HG02981 (cell line): ENCODE data around the gene ZC2HC1B.

Experiments
- ATAC-seq: cut with Tn5 transposase; IDR thresholded peaks from one replicate; pipeline ENCODE4 v1.9.1; 2021; ENCODE audit warnings: mild to moderate bottlenecking, moderate library complexity; ENCODE audit not compliant: unreplicated experiment

Gene ZC2HC1B

GRCh38 chr6:143959927-143960326 lies 95.7 kb downstream of the ZC2HC1B start:
- ATAC-seq, result no peak

GRCh38 chr6:143961066-143961465 lies 96.8 kb downstream of the ZC2HC1B start:
- no peak for ATAC-seq

GRCh38 chr6:143961886-143962878 lies 97.9 kb downstream of the ZC2HC1B start:
- no peak for ATAC-seq

GRCh38 chr6:143963158-143963919 lies 99.1 kb downstream of the ZC2HC1B start:
- ATAC-seq, result no peak

- ATAC-seq, result no peak
Observed at GRCh38 chr6:143964674-143965081, 100.4 kb downstream of the ZC2HC1B start.

- ATAC-seq, result no peak
Observed at GRCh38 chr6:143965503-143966171, 101.4 kb downstream of the ZC2HC1B start.

- no peak for ATAC-seq
Observed at GRCh38 chr6:143966312-143966711, 102.0 kb downstream of the ZC2HC1B start.

GRCh38 chr6:143967706-143968376 lies 103.6 kb downstream of the ZC2HC1B start:
- no peak for ATAC-seq

- no peak for ATAC-seq
Observed at GRCh38 chr6:143969077-143969476, 104.8 kb downstream of the ZC2HC1B start.

- no peak for ATAC-seq
Observed at GRCh38 chr6:143970456-143971218, 106.4 kb downstream of the ZC2HC1B start.

- ATAC-seq, result no peak
Observed at GRCh38 chr6:143971482-143972205, 107.4 kb downstream of the ZC2HC1B start.

- ATAC-seq, result no peak
Observed at GRCh38 chr6:143973097-143973966, 109.1 kb downstream of the ZC2HC1B start.

GRCh38 chr6:143974089-143974488 lies 109.8 kb downstream of the ZC2HC1B start:
- no peak for ATAC-seq

GRCh38 chr6:143976806-143977349 lies 112.6 kb downstream of the ZC2HC1B start:
- ATAC-seq, result no peak

GRCh38 chr6:143980921-143981320 lies 116.6 kb downstream of the ZC2HC1B start:
- no peak for ATAC-seq

- no peak for ATAC-seq
Observed at GRCh38 chr6:143982968-143983367, 118.7 kb downstream of the ZC2HC1B start.

- ATAC-seq, result no peak
Observed at GRCh38 chr6:143984666-143985065, 120.4 kb downstream of the ZC2HC1B start.

GRCh38 chr6:143986463-143987065 lies 122.3 kb downstream of the ZC2HC1B start:
- ATAC-seq, result no peak
